ENCODE results near the gene DAB2.

Gene DAB2

GRCh38 chr5:39424736-39425637 is at the start of gene DAB2:
TSS of gene DAB2 (minus strand) at chr5:39424980. CDS start at chr5:39394320, 30,660 bp downstream.
- H3K27me3 Mint-ChIP-seq = peaks cover 20 to 25% of the 10 kb centered on the region in 2 donors
- H3K27ac Mint-ChIP-seq = no peak within 1 kb of the TSS

GRCh38 chr5:39473156-39473775 is 48.5 kb upstream of the DAB2 start:
- Mint-ChIP-seq H3K36me3 (no peaks in the 10 kb centered on the region), H3K27ac (no peak overlapping the region), H3K27me3 (peaks cover 0 to 7% of the 10 kb centered on the region in 2 donors), H3K4me1 (peaks cover 5 to 9% of the 10 kb centered on the region in 2 donors), H3K9me3 (no peaks in the 10 kb centered on the region), H3K4me3 (no peak overlapping the region)
- DNase-seq (no peak), ATAC-seq (replicated peaks) (no peak)

More at GRCh38 chr5:39424736-39425637, at the start of gene DAB2:
- Mint-ChIP-seq H3K4me3 (peak within 1 kb of the TSS; percentile 80 to 92), H3K9me3 (no peaks in the 10 kb centered on the region), H3K36me3 (peaks cover 0 to 2% of the 10 kb centered on the region in 2 donors), H3K4me1 (peaks cover 2 to 7% of the 10 kb centered on the region in 2 donors)
- DNase-seq = no peak
- peak; percentile 82 to 87 for ATAC-seq (replicated peaks)

- no peak overlapping the region for H3K27ac Mint-ChIP-seq
- ATAC-seq (replicated peaks) = no peak
- peaks cover 0 to 7% of the 10 kb centered on the region in 2 donors for H3K27me3 Mint-ChIP-seq
- peaks cover 5 to 9% of the 10 kb centered on the region in 2 donors for H3K4me1 Mint-ChIP-seq
- H3K9me3 Mint-ChIP-seq = no peaks in the 10 kb centered on the region
- H3K36me3 Mint-ChIP-seq = no peaks in the 10 kb centered on the region
- H3K4me3 Mint-ChIP-seq = no peak overlapping the region
- DNase-seq = no peak
These were observed 47.2 kb upstream of the DAB2 start for GRCh38 chr5:39471836-39472508.

GRCh38 chr5:39470811-39471210 is 46.0 kb upstream of the DAB2 start:
- H3K4me3 Mint-ChIP-seq = no peak overlapping the region
- ATAC-seq (replicated peaks) (no peak), DNase-seq (no peak)
- peaks cover 0 to 11% of the 10 kb centered on the region in 2 donors for H3K27me3 Mint-ChIP-seq
- no peaks in the 10 kb centered on the region for H3K9me3 Mint-ChIP-seq
- H3K36me3 Mint-ChIP-seq = no peaks in the 10 kb centered on the region
- peaks cover 5 to 9% of the 10 kb centered on the region in 2 donors for H3K4me1 Mint-ChIP-seq
- no peak overlapping the region for H3K27ac Mint-ChIP-seq

GRCh38 chr5:39469777-39470415 is 45.1 kb upstream of the DAB2 start:
- Mint-ChIP-seq H3K4me1 (peaks cover 5 to 9% of the 10 kb centered on the region in 2 donors), H3K27me3 (peaks cover 0 to 9% of the 10 kb centered on the region in 2 donors), H3K27ac (no peak overlapping the region), H3K9me3 (no peaks in the 10 kb centered on the region), H3K36me3 (no peaks in the 10 kb centered on the region), H3K4me3 (no peak overlapping the region)
- no peak for DNase-seq
- no peak for ATAC-seq (replicated peaks)

- ATAC-seq (replicated peaks) = no peak
- no peak overlapping the region for H3K27ac Mint-ChIP-seq
- no peaks in the 10 kb centered on the region for H3K36me3 Mint-ChIP-seq
- H3K27me3 Mint-ChIP-seq = peaks cover 4 to 5% of the 10 kb centered on the region in 2 donors
- no peak for DNase-seq
- no peaks in the 10 kb centered on the region for H3K9me3 Mint-ChIP-seq
- no peak overlapping the region for H3K4me3 Mint-ChIP-seq
- H3K4me1 Mint-ChIP-seq = peaks cover 5 to 9% of the 10 kb centered on the region in 2 donors
These were observed 44.4 kb upstream of the DAB2 start for GRCh38 chr5:39469176-39469575.

GRCh38 chr5:39466846-39467245 is 42.1 kb upstream of the DAB2 start:
- ATAC-seq (replicated peaks) (no peak), DNase-seq (no peak)
- H3K9me3 Mint-ChIP-seq = no peaks in the 10 kb centered on the region
- peaks cover 9 to 14% of the 10 kb centered on the region in 2 donors for H3K4me1 Mint-ChIP-seq
- no peak overlapping the region for H3K4me3 Mint-ChIP-seq
- H3K27me3 Mint-ChIP-seq = peaks cover 4 to 6% of the 10 kb centered on the region in 2 donors
- no peaks in the 10 kb centered on the region for H3K36me3 Mint-ChIP-seq
- no peak overlapping the region for H3K27ac Mint-ChIP-seq

GRCh38 chr5:39465843-39466242 is 41.1 kb upstream of the DAB2 start:
- peaks cover 4 to 6% of the 10 kb centered on the region in 2 donors for H3K27me3 Mint-ChIP-seq
- peaks cover 15 to 22% of the 10 kb centered on the region in 2 donors for H3K4me1 Mint-ChIP-seq
- no peak overlapping the region for H3K27ac Mint-ChIP-seq
- no peaks in the 10 kb centered on the region for H3K9me3 Mint-ChIP-seq
- DNase-seq = no peak
- no peak for ATAC-seq (replicated peaks)
- H3K36me3 Mint-ChIP-seq = no peaks in the 10 kb centered on the region
- H3K4me3 Mint-ChIP-seq = no peak overlapping the region

- H3K4me1 Mint-ChIP-seq = peaks cover 16 to 26% of the 10 kb centered on the region in 2 donors
- peaks cover 4 to 6% of the 10 kb centered on the region in 2 donors for H3K27me3 Mint-ChIP-seq
- no peak for ATAC-seq (replicated peaks)
- no peak overlapping the region for H3K27ac Mint-ChIP-seq
- no peak for DNase-seq
- H3K9me3 Mint-ChIP-seq = no peaks in the 10 kb centered on the region
- H3K36me3 Mint-ChIP-seq = no peaks in the 10 kb centered on the region
- no peak overlapping the region for H3K4me3 Mint-ChIP-seq
These were observed 40.3 kb upstream of the DAB2 start for GRCh38 chr5:39465097-39465496.

GRCh38 chr5:39464088-39464487 is 39.3 kb upstream of the DAB2 start:
- DNase-seq (no peak), ATAC-seq (replicated peaks) (no peak)
- H3K4me1 Mint-ChIP-seq = peaks cover 13 to 25% of the 10 kb centered on the region in 2 donors
- H3K36me3 Mint-ChIP-seq = no peaks in the 10 kb centered on the region
- peaks cover 4 to 6% of the 10 kb centered on the region in 2 donors for H3K27me3 Mint-ChIP-seq
- no peaks in the 10 kb centered on the region for H3K9me3 Mint-ChIP-seq
- no peak overlapping the region for H3K4me3 Mint-ChIP-seq
- no peak overlapping the region for H3K27ac Mint-ChIP-seq

GRCh38 chr5:39462211-39462610 is 37.4 kb upstream of the DAB2 start:
- Mint-ChIP-seq H3K4me1 (peaks cover 11 to 20% of the 10 kb centered on the region in 2 donors), H3K27ac (no peak overlapping the region), H3K36me3 (peaks cover 0 to 3% of the 10 kb centered on the region in 2 donors), H3K9me3 (peaks cover 1 to 3% of the 10 kb centered on the region in 2 donors), H3K4me3 (no peak overlapping the region), H3K27me3 (peaks cover 6 to 8% of the 10 kb centered on the region in 2 donors)
- DNase-seq = no peak
- no peak for ATAC-seq (replicated peaks)

GRCh38 chr5:39461007-39461682 is 36.4 kb upstream of the DAB2 start:
- Mint-ChIP-seq H3K27me3 (peaks cover 5 to 6% of the 10 kb centered on the region in 2 donors), H3K9me3 (peaks cover 1 to 3% of the 10 kb centered on the region in 2 donors), H3K4me3 (no peak overlapping the region), H3K36me3 (peaks cover 0 to 3% of the 10 kb centered on the region in 2 donors), H3K27ac (peak overlapping the region; percentile 84), H3K4me1 (peaks cover 15 to 28% of the 10 kb centered on the region in 2 donors)
- ATAC-seq (replicated peaks) (peak; percentile 97), DNase-seq (peak; percentile 35)

GRCh38 chr5:39459907-39460306 is 35.1 kb upstream of the DAB2 start:
- Mint-ChIP-seq H3K36me3 (peaks cover 0 to 3% of the 10 kb centered on the region in 2 donors), H3K27ac (no peak overlapping the region), H3K4me3 (no peak overlapping the region), H3K4me1 (peaks cover 22 to 36% of the 10 kb centered on the region in 2 donors), H3K9me3 (peaks cover 1 to 3% of the 10 kb centered on the region in 2 donors), H3K27me3 (peaks cover 5 to 6% of the 10 kb centered on the region in 2 donors)
- DNase-seq = no peak
- ATAC-seq (replicated peaks) = no peak
